Choroid plexus epithelial cell (primary cell): ENCODE measurements around the gene CAPN6.

ENCODE experiments used
- DNase-seq: peaks from one replicate; pipeline ENCODE4 v3.0.0-alpha.2; 2010; ENCODE audit warnings: low read depth
- H3K4me3 ChIP-seq: 2 replicates; pipeline ENCODE4 v1.5.1; 2011; ENCODE audit warnings: low read depth, mild to moderate bottlenecking, control low read depth, low read length, moderate library complexity
- CTCF ChIP-seq: conservative IDR thresholded peaks from 2 replicates; pipeline ENCODE4 v1.5.1; 2011; ENCODE audit warnings: low read depth, mild to moderate bottlenecking, control low read depth, inconsistent platforms, low read length, moderate library complexity

CAPN6 gene

GRCh38 chrX:111284631-111285293 lies 14.5 kb upstream of the CAPN6 start:
- no peak for DNase-seq
- H3K4me3 ChIP-seq = no peak overlapping the region
- TF ChIP-seq CTCF = no peak

- no peak for DNase-seq
- no peak overlapping the region for H3K4me3 ChIP-seq
- no peak for TF ChIP-seq CTCF
Measured at GRCh38 chrX:111283446-111283845, 13.2 kb upstream of the CAPN6 start.

- DNase-seq = no peak
- H3K4me3 ChIP-seq = no peak overlapping the region
- no peak for TF ChIP-seq CTCF
Measured at GRCh38 chrX:111282991-111283390, 12.7 kb upstream of the CAPN6 start.

- DNase-seq = no peak
- no peak overlapping the region for H3K4me3 ChIP-seq
- no peak for TF ChIP-seq CTCF
Measured at GRCh38 chrX:111282139-111282538, 11.9 kb upstream of the CAPN6 start.

- no peak for TF ChIP-seq CTCF
- H3K4me3 ChIP-seq = no peak overlapping the region
- DNase-seq = no peak
Measured at GRCh38 chrX:111268506-111268905, 1.8 kb downstream of the CAPN6 start.

- no peak for DNase-seq
- TF ChIP-seq CTCF = no peak
- no peak overlapping the region for H3K4me3 ChIP-seq
Measured at GRCh38 chrX:111265486-111265885, 4.8 kb downstream of the CAPN6 start.

- H3K4me3 ChIP-seq = no peak overlapping the region
- no peak for TF ChIP-seq CTCF
- DNase-seq = no peak
Measured at GRCh38 chrX:111264385-111264784, 5.9 kb downstream of the CAPN6 start.
